A673 (cell line): ENCODE results near the gene PHIP. TPM values are rescaled to one million over a fixed set of nuclear protein-coding genes. Genes with fewer than 3 reads are reported as not detected.
"Not testable (repeated sequence)": the region's sequence is repeated elsewhere in the genome, so short reads cannot be mapped to it uniquely, and the experiment has no call there.

ENCODE experiments used
- BruUV-seq: library from RNA; stranded (reverse); fragments of 400-500 nt; replicated peaks from 2 replicates; lab custom pipeline; 2021; lab: Mats Ljungman, UMichigan
- CTCF ChIA-PET: fragments of 300-600 bp; sonication (Branson Sonifier 250); formaldehyde crosslinking; loops from one replicate; lab custom pipeline; 2022; ENCODE audit warnings: antibody characterized with exemption; lab: Charles Lee
- POLR2A ChIA-PET: fragments of 300-600 bp; sonication (Branson Sonifier 250); formaldehyde crosslinking; loops from one replicate; lab custom pipeline; 2022; ENCODE audit warnings: antibody characterized with exemption; ENCODE audit not compliant: low non-redundant PET; lab: Charles Lee
- DNase-seq: peaks from one replicate; pipeline ENCODE4 v3.0.0-alpha.2; 2015; ENCODE audit warnings: low spot score
- H3K27ac ChIP-seq: fragments of 200-600 bp; sonication (generic); 2 replicates; pipeline ENCODE4 v1.5.1; 2016; ENCODE audit warnings: mixed run types, low read depth, mild to moderate bottlenecking, mixed read lengths, antibody characterized with exemption, low read length; ENCODE audit not compliant: poor library complexity, severe bottlenecking
- H3K27me3 ChIP-seq: fragments of 200-600 bp; sonication (generic); replicated peaks from 2 replicates; pipeline ENCODE4 v1.6.1; 2017; ENCODE audit warnings: mixed run types, low read depth, mild to moderate bottlenecking, mixed read lengths, antibody characterized with exemption, low read length; ENCODE audit not compliant: insufficient read depth, poor library complexity
- H3K36me3 ChIP-seq: fragments of 200-600 bp; sonication (generic); 2 replicates; pipeline ENCODE4 v1.6.1; 2016; ENCODE audit warnings: mixed run types, mild to moderate bottlenecking, mixed read lengths, antibody characterized with exemption, low read length; ENCODE audit not compliant: insufficient read depth, poor library complexity, severe bottlenecking
- H3K4me1 ChIP-seq: fragments of 200-600 bp; sonication (generic); 2 replicates; pipeline ENCODE4 v1.6.1; 2017; ENCODE audit warnings: mixed run types, mild to moderate bottlenecking, mixed read lengths, antibody characterized with exemption, low read length; ENCODE audit not compliant: insufficient read depth, poor library complexity, severe bottlenecking
- H3K4me3 ChIP-seq: fragments of 200-600 bp; sonication (generic); 2 replicates; pipeline ENCODE4 v1.5.1; 2016; ENCODE audit warnings: low read depth, mixed run types, mild to moderate bottlenecking, mixed read lengths, low read length; ENCODE audit not compliant: poor library complexity, severe bottlenecking
- H3K9me3 ChIP-seq: fragments of 200-600 bp; sonication (generic); 2 replicates; pipeline ENCODE4 v1.6.1; 2016; ENCODE audit warnings: mixed run types, low read depth, mild to moderate bottlenecking, mixed read lengths, antibody characterized with exemption, low read length; ENCODE audit not compliant: poor library complexity, severe bottlenecking
- EZH2 ChIP-seq: fragments of 200-600 bp; sonication (generic); IDR thresholded peaks from 2 replicates; pipeline ENCODE4 v1.6.1; 2017; ENCODE audit warnings: borderline replicate concordance, low read depth, mild to moderate bottlenecking, mixed read lengths, antibody characterized with exemption, low read length; ENCODE audit not compliant: poor library complexity, severe bottlenecking
- intact Hi-C: fragments of 100-400 bp; cut with micrococcal nuclease; formaldehyde crosslinking; loops from one replicate; pipeline ENCODE4 v1.10.0; 2022; ENCODE audit not compliant: unreplicated experiment
- total RNA-seq: library from RNA; stranded (reverse); gene quantifications from 2 replicates; pipeline ENCODE4 v1.2.3, GENCODE V29; 2021
- TF ChIP-seq, protein P1 (sequence below): fragments of 300-800, 200-600 bp; sonication (generic); conservative IDR thresholded peaks from 2 replicates; pipeline ENCODE4 v1.5.1; 2017; ENCODE audit warnings: low read depth, mild to moderate bottlenecking, antibody characterized with exemption, low read length, moderate library complexity, mixed read lengths

Gene PHIP
- total RNA-seq, 1 experiment from 2014 or later: 42.5 TPM

DNA sequence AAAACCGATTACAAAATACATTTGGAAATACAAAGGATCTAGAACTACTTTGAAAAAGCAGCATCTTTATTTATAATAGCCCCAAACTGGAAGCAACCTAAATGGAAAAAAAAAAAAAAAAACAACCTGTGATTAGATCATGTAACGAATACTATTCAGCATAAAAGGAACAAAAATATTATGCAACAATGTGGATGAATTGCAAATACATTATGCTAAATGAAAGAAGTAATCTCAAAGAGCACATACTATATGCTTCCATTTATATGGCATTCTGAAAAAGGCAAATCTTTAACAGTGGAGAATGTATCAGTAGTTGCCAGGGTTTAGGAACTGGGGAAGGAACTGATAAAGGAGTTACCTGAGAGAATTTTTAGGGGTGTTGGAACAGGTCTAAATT, 181.8 kb downstream of the PHIP start:
- H3K4me1 ChIP-seq: no peaks in the 10 kb centered on the region
- H3K27ac ChIP-seq: no peak overlapping the region
- H3K27me3 ChIP-seq: no peaks in the 10 kb centered on the region
- ChIA-PET POLR2A (no interaction called here), CTCF (no interaction called here)
- no peak overlapping the region for H3K4me3 ChIP-seq
- no peaks in the 10 kb centered on the region for H3K9me3 ChIP-seq
- no peak for DNase-seq
- no peaks in the 10 kb centered on the region for H3K36me3 ChIP-seq
- TF ChIP-seq, protein P1, sequence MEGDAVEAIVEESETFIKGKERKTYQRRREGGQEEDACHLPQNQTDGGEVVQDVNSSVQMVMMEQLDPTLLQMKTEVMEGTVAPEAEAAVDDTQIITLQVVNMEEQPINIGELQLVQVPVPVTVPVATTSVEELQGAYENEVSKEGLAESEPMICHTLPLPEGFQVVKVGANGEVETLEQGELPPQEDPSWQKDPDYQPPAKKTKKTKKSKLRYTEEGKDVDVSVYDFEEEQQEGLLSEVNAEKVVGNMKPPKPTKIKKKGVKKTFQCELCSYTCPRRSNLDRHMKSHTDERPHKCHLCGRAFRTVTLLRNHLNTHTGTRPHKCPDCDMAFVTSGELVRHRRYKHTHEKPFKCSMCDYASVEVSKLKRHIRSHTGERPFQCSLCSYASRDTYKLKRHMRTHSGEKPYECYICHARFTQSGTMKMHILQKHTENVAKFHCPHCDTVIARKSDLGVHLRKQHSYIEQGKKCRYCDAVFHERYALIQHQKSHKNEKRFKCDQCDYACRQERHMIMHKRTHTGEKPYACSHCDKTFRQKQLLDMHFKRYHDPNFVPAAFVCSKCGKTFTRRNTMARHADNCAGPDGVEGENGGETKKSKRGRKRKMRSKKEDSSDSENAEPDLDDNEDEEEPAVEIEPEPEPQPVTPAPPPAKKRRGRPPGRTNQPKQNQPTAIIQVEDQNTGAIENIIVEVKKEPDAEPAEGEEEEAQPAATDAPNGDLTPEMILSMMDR: no peak
- TF ChIP-seq EZH2: no peak
- intact Hi-C loops: no loop called here
- BruUV-seq: no TSS peak

DNA sequence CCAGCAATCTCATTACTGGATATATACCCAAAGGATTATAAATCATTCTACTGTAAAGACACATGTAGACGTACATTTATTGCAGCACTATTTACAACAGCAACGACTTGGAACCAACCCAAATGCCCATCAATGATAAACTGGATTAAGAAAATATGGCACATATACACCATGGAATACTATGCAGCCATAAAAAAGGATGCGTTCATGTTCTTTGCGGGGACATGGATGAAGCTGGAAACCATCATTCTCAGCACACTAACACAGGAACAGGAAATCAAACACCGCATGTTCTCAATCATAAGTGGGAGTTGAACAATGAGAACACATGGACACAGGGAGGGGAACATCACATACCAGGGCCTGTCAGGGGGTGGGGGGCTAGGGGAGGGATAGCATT, 188.2 kb downstream of the PHIP start:
- H3K4me1 ChIP-seq, H3K27me3 ChIP-seq, BruUV-seq, H3K36me3 ChIP-seq, H3K4me3 ChIP-seq, CTCF ChIA-PET, DNase-seq, POLR2A ChIA-PET, H3K9me3 ChIP-seq, intact Hi-C loops, H3K27ac ChIP-seq: not testable (repeated sequence)

Other genes with a start within 250 kb of the PHIP start
- gene IRAK1BP1, start 210.7 kb downstream of the PHIP start, total RNA-seq: 6.2 and 6.6 TPM in 2 replicates
- gene HMGN3, start 156.4 kb upstream of the PHIP start, total RNA-seq: 83.8 and 87.2 TPM in 2 replicates